Stimulated activated CD4-positive, alpha-beta T cell treated with anti-CD3 and anti-CD28 coated beads, Interleukin-2, amount 100 ng/mL, for 24 hours (primary cell): ENCODE measurements around the gene TOMM20.
A peak's percentile ranks its signal among the peaks of the same experiment; 100 is the strongest.

Experiments used
- DNase-seq, 2 donors: peaks; one replicate each; pipeline ENCODE4 v3.0.0-alpha.2; 2020

TOMM20 gene

GRCh38 chr1:235133086-235133485, 4.4 kb upstream of the TOMM20 start:
- DNase-seq: no peak

DNA sequence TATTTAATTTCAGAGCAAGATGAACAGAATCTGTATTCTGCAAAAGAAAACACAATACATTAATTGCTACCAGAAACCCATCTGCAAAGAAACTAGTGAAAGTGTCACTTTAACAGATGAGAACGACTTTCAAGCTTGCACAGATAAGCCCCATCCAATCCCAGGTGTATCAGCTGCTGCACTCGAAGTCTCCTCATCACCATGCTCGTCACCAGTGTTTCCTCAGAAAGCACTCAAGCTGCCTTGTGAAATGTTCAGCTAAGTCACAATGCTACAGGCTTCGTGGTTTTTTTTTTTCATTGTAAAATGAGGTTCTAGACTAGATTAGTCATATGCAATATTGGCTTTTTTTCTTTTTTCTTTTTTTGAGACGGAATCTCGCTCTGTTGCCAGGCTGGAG, 3.3 kb upstream of the TOMM20 start:
- DNase-seq: no peak

DNA sequence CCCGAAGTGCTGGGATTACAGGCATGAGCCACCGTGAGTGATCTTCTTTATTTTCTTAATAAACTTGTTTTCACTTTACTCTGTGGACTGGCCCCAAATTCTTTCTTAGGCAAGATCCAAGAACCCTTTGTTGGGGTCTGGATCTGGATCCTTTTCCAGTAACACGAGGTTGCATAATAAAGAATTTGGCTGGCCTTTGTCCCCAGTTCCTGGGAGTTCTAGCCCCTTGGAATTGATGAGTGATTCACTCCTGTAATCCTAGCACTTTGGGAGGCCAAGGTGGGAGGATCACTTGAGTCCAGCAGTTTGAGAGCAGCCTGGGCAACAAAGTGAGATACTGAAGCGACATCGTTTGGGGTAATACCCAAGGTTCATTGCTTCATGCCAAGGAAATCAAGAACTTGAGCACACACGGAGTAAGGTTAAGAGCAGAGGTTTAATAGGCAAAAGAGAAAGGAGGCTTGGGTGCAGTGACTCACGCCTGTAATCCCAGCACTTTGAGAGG, 2.2 kb upstream of the TOMM20 start:
- DNase-seq: no peak

DNA sequence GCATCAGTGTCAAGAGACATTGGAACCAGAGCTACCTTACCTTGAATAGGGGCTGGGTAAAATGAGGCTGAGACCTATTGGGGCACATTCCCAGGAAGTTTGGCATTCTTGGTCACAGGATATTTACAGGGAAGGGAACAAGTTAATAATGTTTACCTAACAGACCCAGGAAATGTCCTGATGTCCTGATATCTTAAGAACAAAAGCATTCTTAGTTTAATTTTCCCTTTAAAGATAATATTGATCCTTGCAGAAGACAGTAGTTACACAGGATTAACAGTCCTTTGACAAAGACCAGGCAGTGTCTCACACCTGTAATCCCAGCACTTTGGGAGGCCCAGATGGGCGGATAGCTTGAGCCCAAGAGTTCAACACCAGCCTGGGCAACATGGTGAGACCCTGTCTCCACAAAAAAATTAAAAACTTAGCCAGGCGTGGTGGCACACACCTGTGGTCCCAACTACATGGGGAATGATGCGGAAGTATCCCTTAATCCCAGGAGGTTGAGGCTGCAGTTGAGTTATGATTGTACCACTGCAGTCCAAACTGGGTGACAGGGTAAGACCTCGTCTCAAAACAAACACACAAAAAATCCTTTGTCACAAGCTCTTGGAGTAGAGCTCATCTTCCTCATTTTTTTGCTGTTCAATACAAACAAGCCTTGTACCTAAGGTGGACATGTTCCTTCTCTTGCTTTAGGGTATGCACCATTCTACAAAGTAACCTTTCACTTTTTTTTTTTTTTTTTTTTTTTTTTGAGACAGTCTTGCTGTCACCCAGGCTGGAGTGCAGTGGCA, 1.3 kb upstream of the TOMM20 start:
- DNase-seq: no peak

DNA sequence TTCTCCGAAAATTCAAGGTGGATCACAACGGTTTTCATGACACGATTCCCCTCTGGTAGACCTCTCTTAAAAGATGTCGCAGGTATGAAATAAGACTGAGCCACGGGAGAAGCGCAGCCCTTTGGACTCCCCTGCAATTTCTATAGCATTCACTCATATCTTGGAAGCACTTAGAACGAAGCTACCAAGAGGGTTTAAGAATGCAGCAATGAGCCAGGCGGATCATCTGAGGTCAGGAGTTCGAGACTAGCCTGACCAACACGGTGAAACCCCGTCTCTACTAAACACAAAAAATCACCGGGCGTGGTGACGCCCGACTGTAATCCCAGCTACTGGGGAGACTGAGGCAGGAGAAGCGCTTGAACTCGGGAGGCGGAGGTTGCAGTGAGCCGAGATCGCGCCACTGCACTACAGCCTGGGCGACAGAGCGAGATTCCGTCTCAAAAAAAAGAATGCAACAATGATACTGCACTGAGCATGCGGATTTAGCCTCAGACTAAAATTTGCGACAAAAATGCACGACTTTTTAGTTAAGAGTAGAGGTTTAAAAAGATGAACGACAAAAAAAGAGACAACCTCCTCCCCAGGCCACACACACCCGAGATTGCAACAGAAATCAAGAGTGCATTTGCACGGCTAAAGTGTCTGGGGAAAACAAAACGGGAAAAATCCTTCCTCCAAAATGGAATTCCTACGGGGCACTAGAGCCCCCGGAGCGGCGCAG, 743 bp downstream of the TOMM20 start:
- peak in 1 of 2 donors; percentile 28 for DNase-seq

GRCh38 chr1:235127203-235127602, 1.4 kb downstream of the TOMM20 start:
- DNase-seq: no peak

DNA sequence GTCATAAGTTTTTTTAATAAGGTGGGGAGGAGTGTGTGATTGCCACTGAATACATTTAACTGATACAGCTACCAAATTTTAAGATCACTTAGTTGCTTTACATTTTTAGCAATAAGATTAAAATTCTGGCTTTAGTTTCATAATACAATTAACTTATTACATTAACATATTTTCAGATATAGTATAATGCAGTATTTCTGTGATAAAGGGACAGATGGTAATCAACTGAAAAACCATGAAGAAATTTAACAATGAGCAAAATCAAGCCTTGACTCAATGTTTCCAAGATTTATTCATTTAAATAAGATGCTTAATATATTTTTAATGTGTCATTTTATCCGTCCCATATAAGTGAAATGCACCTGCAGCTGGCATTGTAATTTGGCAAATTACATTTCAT, 4.0 kb downstream of the TOMM20 start:
- no peak for DNase-seq

GRCh38 chr1:235124111-235124510, 4.5 kb downstream of the TOMM20 start:
- no peak for DNase-seq

DNA sequence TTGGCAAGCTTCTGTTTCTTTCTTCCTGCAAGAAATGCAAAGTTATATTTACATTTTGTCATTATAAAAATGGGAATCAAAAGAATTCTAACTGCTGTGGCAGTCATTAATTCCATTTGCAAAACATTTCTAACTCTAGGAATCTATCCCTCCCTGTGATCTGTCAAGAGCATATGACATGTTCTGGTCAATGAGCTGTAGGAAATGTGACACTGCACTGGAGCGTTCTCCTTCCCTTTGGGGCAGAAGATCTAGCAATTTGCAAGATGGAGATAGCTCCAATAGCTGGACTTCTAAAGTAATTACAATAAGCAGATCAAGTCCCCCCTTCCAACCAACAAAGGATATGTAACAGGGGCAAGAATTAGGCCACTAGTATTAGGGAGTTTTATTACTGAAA, 6.3 kb downstream of the TOMM20 start:
- DNase-seq: no peak

DNA sequence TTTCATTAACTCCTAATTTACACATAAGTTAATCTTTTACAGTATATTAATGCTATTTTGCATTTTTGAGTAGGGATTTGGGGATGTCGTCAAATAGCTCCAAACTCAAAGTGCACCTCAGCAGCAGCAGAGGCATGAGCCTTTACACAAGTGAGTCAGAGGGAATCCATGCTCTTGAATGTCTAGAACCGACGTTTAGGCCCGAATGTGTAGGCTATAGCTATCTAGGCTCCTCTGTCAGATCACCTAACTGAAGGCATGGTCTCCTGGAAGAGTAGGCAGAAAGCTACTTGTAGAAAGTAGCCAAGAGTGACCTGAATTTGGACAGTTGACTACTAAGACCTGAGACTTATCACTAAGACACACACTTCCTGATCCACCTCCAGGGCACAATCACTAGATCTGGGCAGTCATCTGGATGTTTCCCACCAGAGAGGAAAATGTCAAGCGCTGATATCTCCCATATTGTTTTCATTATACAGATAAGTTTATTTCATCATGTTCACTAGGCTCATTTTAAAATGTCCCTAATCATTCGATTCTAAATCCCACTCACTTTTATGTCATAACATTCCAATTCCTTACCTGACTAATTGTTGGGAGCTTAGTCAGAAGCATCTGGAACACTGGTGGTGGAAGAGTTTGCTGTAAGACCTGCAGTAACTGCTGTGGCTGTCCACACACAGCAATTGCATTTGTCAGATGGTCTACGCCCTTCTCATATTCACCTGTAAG, 15.3 kb downstream of the TOMM20 start:
- DNase-seq: no peak

- no peak for DNase-seq
Observed at GRCh38 chr1:235112297-235113182, 16.1 kb downstream of the TOMM20 start.

DNA sequence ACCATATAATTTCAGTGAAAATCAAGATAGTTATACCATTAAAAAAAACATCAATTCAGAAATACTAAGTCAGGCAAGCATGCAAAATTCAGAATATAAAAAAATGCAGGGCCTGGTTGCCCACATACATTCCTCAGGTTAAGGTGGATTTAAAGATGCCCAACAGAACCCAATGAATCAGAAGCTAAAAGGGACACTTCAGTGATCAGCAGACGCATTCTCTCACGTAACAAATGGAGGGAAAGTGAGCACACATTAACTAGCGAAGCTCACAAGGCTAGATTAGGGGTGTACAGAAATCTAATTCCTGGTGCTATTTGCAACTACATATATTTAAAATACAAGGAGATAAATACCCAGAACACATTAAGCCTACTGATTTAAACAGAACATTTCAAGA, 17.5 kb downstream of the TOMM20 start:
- no peak for DNase-seq

DNA sequence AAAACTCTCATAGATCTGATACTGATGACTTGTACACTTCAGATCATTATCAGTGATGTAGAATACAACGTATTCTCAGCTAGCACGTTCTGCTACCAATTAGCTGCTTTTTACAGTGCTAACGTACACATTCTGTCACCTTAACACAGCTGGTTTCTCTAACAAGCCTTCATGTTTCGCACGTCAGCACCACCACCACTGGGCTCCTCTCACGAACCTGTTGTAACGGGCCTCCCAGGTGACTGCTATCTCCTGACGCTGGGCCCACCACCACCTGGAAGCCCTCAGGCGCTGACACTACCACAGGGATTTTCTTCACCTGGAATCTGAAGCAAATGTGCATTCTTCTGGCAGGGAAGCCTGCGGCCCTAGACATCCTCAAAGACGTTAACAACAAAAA, 19.8 kb downstream of the TOMM20 start:
- no peak for DNase-seq

DNA sequence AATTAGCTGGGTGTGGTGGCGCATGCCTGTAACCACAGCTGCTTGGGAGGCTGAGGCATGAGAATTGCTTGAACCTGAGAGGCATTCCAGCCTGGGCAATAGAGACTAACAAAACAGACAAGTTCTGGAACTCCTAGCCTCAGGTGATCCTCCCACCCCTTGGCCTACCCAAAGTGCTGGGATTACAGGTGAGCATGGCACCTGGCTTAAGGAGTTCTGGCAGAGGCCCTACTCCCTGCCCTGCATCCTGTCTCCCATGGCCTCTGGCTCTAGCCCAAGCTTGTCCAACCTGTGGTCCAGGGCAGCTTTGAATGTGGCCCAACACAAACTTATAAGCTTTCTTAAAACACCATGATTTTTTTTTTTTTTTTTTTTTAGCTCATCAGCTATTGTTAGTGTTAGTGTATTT, 20.4 kb downstream of the TOMM20 start:
- no peak for DNase-seq

DNA sequence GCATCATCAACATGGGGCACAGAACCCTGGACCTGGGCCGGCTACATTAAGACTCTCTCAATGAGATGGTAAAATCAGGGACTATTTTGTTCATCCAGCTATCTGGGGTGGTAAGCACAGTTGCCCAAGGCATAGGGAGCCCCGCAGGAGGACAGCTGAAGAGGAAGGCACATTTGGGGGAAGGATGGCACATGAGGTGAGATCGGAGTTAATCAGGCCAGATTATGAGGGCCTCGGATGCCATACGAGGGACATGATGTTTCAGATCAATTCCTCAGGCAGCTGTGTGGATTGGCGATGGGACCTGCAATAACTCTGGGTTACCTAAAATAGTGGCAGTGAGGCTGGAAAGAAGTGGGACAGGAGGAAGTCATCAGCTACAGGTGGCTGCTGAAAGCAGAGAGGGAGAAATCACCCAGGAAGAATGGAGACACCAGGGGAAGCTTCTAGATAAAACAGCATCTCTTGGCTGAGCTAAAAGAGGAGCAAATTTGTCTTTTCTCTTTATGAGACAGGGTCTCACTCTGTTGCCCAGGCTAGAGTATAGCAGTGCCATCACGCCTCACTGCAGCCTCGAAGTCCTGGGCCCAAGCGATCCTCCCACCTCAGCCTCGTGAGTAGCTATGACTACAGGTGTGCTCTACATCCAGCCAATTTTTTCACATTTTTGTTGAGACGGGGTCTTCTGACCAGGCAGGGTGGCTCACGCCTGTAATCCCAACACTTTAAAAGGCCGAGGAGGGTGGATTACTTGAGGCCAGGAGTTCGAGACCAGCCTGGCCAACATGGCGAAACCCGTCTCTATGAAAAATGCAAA, 21.1 kb downstream of the TOMM20 start:
- DNase-seq: no peak

GRCh38 chr1:235106457-235106856, 22.2 kb downstream of the TOMM20 start:
- DNase-seq: no peak

DNA sequence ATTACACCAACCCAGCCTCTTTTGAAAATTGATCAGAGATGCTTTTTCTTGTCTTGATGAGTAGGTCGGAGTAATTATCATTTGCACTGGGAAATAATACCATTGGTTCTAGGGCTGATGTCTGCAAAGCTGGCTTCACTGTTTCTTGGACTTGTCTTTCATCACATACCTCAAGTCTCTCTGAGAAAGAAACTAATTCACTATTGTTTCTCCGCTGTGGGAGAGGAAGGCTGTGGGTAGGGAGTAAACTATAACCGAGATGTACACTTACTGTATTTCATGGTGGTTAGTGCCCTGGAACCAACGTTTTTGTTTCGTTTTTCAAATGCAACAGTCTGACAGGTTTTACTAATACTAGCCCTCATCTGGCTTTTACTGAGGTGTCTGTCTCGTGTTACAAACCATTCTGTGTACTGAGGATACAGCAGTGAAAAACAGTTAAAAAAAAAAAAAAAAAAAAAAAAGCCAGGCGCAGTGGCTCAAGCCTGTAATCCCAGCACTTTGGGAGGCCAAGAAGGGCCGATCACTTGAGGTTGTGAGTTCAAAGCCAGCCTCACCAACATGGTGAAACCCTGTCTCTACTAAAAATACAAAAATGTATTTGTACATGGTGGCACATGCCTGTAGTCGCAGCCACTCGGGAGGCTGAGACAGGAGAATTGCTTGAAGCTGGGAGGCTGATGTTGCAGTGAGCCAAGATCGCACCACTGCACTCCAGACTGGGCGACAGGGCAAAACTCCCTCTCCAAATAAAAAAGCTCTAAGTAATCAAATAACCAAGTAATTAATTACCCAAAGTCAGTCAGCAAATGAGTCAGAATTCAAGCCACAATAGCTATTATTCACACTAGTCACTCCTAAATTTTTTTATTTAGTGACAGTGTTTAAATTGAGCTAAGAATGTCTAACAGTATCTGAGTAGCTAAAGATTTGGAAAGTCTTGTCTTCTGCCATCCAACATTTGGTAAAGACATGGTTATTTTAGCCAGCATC, 23.3 kb downstream of the TOMM20 start:
- DNase-seq: no peak

DNA sequence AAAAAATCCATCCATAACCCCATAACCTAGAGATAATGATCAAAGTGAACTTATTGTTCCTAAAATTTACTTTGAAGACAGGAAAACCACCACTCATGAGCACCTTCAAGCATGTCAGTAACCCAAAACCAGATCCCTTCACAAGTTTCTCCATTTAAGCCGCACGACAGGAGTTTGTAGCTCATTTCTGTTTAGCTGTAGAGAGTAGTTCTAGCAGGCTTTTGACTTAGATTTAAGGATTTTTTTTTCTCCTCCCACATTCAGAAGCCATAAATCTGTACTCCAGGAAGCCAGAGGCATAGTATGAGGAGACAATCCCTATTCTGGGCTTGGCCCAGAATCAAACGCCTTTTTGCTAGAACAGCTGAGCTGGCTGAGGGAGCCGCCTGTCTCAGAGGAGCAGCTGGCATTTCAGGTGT, 25.6 kb downstream of the TOMM20 start:
- DNase-seq: no peak

GRCh38 chr1:235102259-235102582, 26.4 kb downstream of the TOMM20 start:
- DNase-seq: no peak

DNA sequence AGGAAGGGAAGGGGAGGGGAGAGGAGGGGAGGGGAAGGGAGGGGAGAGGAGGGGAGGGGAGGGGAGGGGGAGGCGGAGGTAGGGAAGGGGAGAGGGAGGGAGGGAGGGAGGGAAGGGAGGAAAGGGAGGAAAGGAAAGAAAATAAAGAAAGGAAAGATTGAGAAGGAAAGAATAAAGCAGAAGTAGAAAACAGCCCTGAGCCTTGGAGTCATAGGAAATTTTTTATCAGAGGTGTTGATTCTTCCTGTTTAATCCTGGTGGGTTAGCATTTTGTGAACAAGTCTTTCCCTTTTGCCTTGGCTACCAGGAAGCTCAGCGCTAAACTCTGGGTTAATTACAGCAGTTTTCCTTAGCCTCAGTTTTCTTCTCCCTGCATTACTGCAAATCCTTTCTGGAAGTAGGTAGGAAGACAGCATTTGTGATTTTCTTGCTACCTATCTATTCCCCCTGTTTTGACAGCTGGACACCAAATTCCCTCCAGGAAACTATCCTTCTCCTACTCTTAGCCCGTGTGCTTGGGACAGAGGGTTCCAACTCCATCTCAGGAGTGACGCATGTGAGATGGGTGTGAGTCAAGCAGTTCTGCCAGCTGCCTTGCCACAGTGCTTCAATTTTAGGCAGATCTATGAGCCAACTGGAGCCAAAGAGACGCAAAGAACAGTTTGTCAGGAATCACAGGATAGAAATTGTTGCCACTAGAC, 26.9 kb downstream of the TOMM20 start:
- DNase-seq: no peak
